HCT116 (cell line): ENCODE measurements around the gene TNFSF11.

Experiments used
- CTCF ChIP-seq, 3 experiments: fragments of 200-600 bp in 1 of 3; sonication (generic) in 1 of 3; IDR thresholded peaks in 2 of 3; conservative IDR thresholded peaks in 1 of 3; 2 replicates each; pipeline ENCODE4 v1.5.1; 2012 to 2017; ENCODE audit warnings: low read depth in 2 of 3, low read length in 2 of 3, antibody characterized with exemption in 1 of 3, borderline replicate concordance in 1 of 3, control low read depth in 1 of 3, mild to moderate bottlenecking in 1 of 3, mixed read lengths in 1 of 3, mixed run types in 1 of 3, moderate library complexity in 1 of 3; ENCODE audit not compliant: insufficient read depth in 1 of 3
- EGR1 ChIP-seq: IDR thresholded peaks from 2 replicates; pipeline ENCODE4 v1.6.1; 2012; ENCODE audit warnings: low read depth
- EZH2 ChIP-seq: fragments of 200-600 bp; sonication (generic); IDR thresholded peaks from 2 replicates; pipeline ENCODE4 v1.6.1; 2017; ENCODE audit warnings: antibody characterized with exemption, mixed run types
- EZH2phosphoT487 ChIP-seq: fragments of 200-600 bp; IDR thresholded peaks from 2 replicates; pipeline ENCODE4 v1.6.1; 2018; ENCODE audit warnings: antibody characterized with exemption, borderline replicate concordance
- MAX ChIP-seq: IDR thresholded peaks from 2 replicates; pipeline ENCODE4 v1.6.1; 2012
- POLR2A ChIP-seq: IDR thresholded peaks from 2 replicates; pipeline ENCODE4 v1.7.0; 2011; ENCODE audit warnings: borderline replicate concordance; ENCODE audit not compliant: insufficient read depth, insufficient read length; ENCODE audit errors: extremely low read depth
- POLR2AphosphoS5 ChIP-seq: IDR thresholded peaks from 2 replicates; pipeline ENCODE4 v1.6.1; 2011; ENCODE audit warnings: mild to moderate bottlenecking, low read depth, low read length, moderate library complexity
- SIN3A ChIP-seq: IDR thresholded peaks from 2 replicates; pipeline ENCODE4 v1.6.1; 2012; ENCODE audit warnings: low read depth
- YY1 ChIP-seq: IDR thresholded peaks from 2 replicates; pipeline ENCODE4 v1.6.1; 2011; ENCODE audit warnings: low read length, low read depth, moderate library complexity, mild to moderate bottlenecking; ENCODE audit not compliant: insufficient replicate concordance; ENCODE audit errors: extremely low read depth

- no peak for TF ChIP-seq SIN3A
- no peak for TF ChIP-seq MAX
- TF ChIP-seq CTCF (IDR thresholded peaks at IDR 0.05 in 2 of 3, conservative IDR thresholded peaks at IDR 0.05 in 1 of 3; ENCODE audit: borderline replicate concordance in 1 of 3, insufficient read depth in 1 of 3, low read depth in 2 of 3, low read length in 2 of 3): no peak
- TF ChIP-seq YY1: no peak
- TF ChIP-seq EZH2: no peak
- TF ChIP-seq POLR2A: no peak
- TF ChIP-seq EZH2phosphoT487: no peak
- TF ChIP-seq EGR1: no peak
- TF ChIP-seq POLR2AphosphoS5: no peak
Observed at GRCh38 chr13:42533336-42533591, 40.7 kb upstream of the TNFSF11 start.
